AG09319 (cell line): ENCODE results near the gene SMC1B.
"Not testable (repeated sequence)": the region's sequence is repeated elsewhere in the genome, so short reads cannot be mapped to it uniquely, and the experiment has no call there.

ENCODE experiments used
- DNase-seq: peaks from one replicate; pipeline ENCODE4 v3.0.0-alpha.2; 2010; ENCODE audit warnings: low read depth; ENCODE audit errors: extremely low read depth
- TF ChIP-seq, protein P1 (sequence below): IDR thresholded peaks from 2 replicates; pipeline ENCODE4 v1.5.1; 2011; ENCODE audit warnings: low read depth, mild to moderate bottlenecking, inconsistent platforms, low read length, moderate library complexity

The SMC1B gene

GRCh38 chr22:45358127-45358526, 55.3 kb downstream of the SMC1B start:
- TF ChIP-seq, protein P1, sequence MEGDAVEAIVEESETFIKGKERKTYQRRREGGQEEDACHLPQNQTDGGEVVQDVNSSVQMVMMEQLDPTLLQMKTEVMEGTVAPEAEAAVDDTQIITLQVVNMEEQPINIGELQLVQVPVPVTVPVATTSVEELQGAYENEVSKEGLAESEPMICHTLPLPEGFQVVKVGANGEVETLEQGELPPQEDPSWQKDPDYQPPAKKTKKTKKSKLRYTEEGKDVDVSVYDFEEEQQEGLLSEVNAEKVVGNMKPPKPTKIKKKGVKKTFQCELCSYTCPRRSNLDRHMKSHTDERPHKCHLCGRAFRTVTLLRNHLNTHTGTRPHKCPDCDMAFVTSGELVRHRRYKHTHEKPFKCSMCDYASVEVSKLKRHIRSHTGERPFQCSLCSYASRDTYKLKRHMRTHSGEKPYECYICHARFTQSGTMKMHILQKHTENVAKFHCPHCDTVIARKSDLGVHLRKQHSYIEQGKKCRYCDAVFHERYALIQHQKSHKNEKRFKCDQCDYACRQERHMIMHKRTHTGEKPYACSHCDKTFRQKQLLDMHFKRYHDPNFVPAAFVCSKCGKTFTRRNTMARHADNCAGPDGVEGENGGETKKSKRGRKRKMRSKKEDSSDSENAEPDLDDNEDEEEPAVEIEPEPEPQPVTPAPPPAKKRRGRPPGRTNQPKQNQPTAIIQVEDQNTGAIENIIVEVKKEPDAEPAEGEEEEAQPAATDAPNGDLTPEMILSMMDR: no peak
- no peak for DNase-seq

- TF ChIP-seq, protein P1: no peak
- no peak for DNase-seq
Measured at GRCh38 chr22:45357490-45357889, 55.9 kb downstream of the SMC1B start.

DNA sequence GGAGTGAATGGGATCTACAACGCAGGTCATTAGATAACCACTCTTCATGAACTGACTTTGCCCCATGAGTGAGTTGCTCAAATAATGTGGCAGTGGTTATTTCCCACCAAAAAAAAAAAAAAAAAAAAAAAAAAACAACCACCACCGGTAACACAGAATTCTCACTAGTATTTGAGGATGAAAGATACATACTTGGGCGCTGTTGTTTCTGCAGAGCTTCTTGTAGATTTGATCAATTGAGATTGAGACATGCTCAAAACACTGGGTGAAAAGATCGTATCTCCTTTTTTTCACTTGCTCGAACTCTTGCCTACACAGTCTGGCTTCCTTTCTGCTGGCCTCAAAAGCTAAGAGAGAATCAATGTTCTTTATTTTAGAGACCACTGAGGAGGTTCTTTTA, 59.6 kb downstream of the SMC1B start:
- no peak for DNase-seq
- TF ChIP-seq, protein P1: no peak

DNA sequence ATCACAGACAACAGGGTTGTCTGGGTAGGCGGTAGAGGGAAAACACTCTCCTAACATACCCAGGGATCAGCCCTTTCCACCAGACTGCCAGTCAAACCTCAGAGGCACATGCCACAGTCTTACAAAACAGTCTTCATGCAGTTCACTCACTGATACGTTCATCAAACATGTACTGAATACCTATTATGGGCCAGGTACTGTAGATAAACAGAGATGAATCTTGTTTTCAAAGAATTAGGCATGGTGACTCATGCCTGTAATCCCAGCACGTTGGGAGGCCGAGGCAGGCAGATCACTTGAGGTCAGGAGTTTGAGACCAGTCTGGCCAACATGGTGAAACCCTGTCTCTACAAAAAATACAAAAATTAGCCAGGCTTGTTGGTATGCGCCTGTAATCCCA, 60.6 kb downstream of the SMC1B start:
- DNase-seq: not testable (repeated sequence)

- TF ChIP-seq, protein P1: no peak
- no peak for DNase-seq
Measured at GRCh38 chr22:45351956-45352355, 61.4 kb downstream of the SMC1B start.

DNA sequence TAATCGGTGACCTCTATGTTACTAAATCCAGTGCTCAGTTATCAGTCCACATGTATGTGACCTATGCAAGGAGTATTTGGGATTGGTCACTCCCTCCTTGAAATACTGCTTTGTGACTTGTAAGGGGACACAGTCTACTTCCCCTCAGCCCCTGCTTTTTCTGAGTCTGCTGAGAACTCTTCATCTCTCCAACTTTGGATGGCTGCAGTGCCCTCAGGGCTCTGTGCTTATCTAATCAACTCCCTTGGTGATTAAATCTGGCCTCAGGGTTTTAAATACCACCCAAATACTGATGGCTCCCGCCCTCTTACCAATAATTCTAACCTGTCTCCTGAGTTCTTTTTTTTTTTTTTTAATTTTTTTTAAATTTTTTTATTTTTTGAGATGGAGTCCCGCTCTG, 63.5 kb downstream of the SMC1B start:
- TF ChIP-seq, protein P1: no peak
- DNase-seq: no peak

GRCh38 chr22:45344334-45344733, 69.1 kb downstream of the SMC1B start:
- TF ChIP-seq, protein P1: no peak; the same call in none of the 2 replicates
- no peak for DNase-seq

- TF ChIP-seq, protein P1: no peak
- DNase-seq: no peak
Measured at GRCh38 chr22:45343143-45343542, 70.3 kb downstream of the SMC1B start.
